ENCODE data around the gene ID4.

- TF ChIP-seq SP1 (IDR thresholded peaks at IDR 0.05), result no peak
- TF ChIP-seq HDGF (IDR thresholded peaks at IDR 0.05; ENCODE audit: borderline replicate concordance), result no peak
- TF ChIP-seq SUZ12 (IDR thresholded peaks at IDR 0.05), result no peak
- no peak for TF ChIP-seq BHLHE40 (IDR thresholded peaks at IDR 0.05; ENCODE audit: borderline replicate concordance)
- TF ChIP-seq TARDBP (IDR thresholded peaks at IDR 0.05), result no peak
- no peak for TF ChIP-seq ELF4 (IDR thresholded peaks at IDR 0.05)
- no peak for TF ChIP-seq FOXM1 (IDR thresholded peaks at IDR 0.05; ENCODE audit: borderline replicate concordance)
- no peak for TF ChIP-seq FOXK2 (IDR thresholded peaks at IDR 0.05)
- TF ChIP-seq FOXA1 (IDR thresholded peaks at IDR 0.05), result no peak
- TF ChIP-seq PKNOX1 (IDR thresholded peaks at IDR 0.05), result no peak
- TF ChIP-seq ZNF384 (IDR thresholded peaks at IDR 0.05), result no peak
- no peak for TF ChIP-seq NFRKB (IDR thresholded peaks at IDR 0.05)
Measured at GRCh38 chr6:19818805-19819204, 18.4 kb upstream of the ID4 start.
